Muscle of leg (tissue), 11 donors: ENCODE results near the gene ADAM33. TPM values are rescaled to one million over a fixed set of nuclear protein-coding genes. Genes with fewer than 3 reads are reported as not detected.

ENCODE experiments used
- DNase-seq: peaks from one replicate; pipeline ENCODE4 v3.0.0; 2013
- H3K27ac ChIP-seq: one replicate; pipeline ENCODE4 v1.5.1; 2013; ENCODE audit warnings: mild to moderate bottlenecking, low read length, control low read depth
- H3K27me3 ChIP-seq: one replicate; pipeline ENCODE4 v1.6.1; 2013; ENCODE audit warnings: low read length; ENCODE audit not compliant: control insufficient read depth, insufficient read depth
- H3K36me3 ChIP-seq: one replicate; pipeline ENCODE4 v1.6.1; 2013; ENCODE audit warnings: low read length; ENCODE audit not compliant: control insufficient read depth, insufficient read depth
- H3K4me1 ChIP-seq: one replicate; pipeline ENCODE4 v1.6.1; 2013; ENCODE audit warnings: low read length; ENCODE audit not compliant: control insufficient read depth, insufficient read depth
- H3K4me3 ChIP-seq: one replicate; pipeline ENCODE4 v1.5.1; 2013; ENCODE audit warnings: low read length, control low read depth
- H3K9me3 ChIP-seq: replicated peaks from 2 replicates; pipeline ENCODE4 v1.6.1; 2013; ENCODE audit warnings: low read depth, low read length; ENCODE audit not compliant: control insufficient read depth
- WGBS: methylation state at CpG from one replicate; pipeline ENCODE4 v1.1.5; 2013; ENCODE audit warnings: missing lambda C conversion rate; ENCODE audit not compliant: insufficient coverage; 5-methylcytosine and 5-hydroxymethylcytosine counted together
- polyA plus RNA-seq, 8 donors: library from polyadenylated mRNA; unstranded; fragments of 120-200 nt; gene quantifications; one replicate each; pipeline versions ENCODE4 v1.2.1 to v1.2.3, GENCODE V29; 2013; ENCODE audit warnings: inconsistent platforms in 1 of 8, low replicate concordance in 1 of 8; ENCODE audit not compliant: insufficient read length in 8 of 8, insufficient read depth in 1 of 8
- total RNA-seq: library from RNA; stranded (reverse); fragments of 120-200 nt; gene quantifications from one replicate; pipeline ENCODE4 v1.2.4, GENCODE V29; 2013

Gene ADAM33
- total and polyA plus RNA-seq, 9 donors = 26.1 to 78.3 (median 52.8) TPM

DNA sequence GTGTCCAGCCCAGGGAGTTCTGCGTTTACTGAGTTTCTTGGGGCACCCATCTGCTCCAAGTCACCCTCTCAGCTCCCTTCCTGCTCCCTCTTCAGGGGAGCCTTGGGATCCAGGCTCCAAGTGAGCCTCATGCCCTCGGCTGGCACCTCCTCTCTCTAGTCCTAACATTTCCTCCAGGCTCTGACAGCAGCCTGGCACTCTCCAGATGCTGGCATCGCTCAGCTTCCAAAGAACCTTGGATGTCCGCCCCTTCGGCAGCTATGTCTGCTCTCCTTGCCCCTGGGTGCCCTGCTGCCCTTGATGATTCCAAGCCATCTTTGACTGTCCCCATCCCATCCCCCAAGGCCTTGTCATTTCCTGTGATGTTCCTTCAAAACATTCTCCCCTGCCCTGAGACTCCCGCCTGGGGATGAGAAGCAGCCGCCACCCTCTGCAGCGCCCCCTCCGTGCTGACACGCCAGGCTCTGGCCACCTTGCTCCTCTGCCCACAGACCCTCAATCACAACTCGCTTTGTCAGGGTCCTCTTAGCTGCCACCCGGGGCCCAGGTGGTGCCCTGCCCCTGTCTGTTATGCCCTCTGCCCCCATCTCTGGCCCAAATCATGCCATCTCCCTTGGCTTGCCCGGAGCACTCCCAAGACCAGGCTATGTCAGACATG, 12.0 kb downstream of the ADAM33 start:
- peaks cover 26% of the 10 kb centered on the region for H3K36me3 ChIP-seq
- H3K9me3 ChIP-seq = no peaks in the 10 kb centered on the region
- H3K4me1 ChIP-seq = peaks cover 28% of the 10 kb centered on the region
- no peak for DNase-seq
- H3K27ac ChIP-seq = no peak overlapping the region
- no peak overlapping the region for H3K4me3 ChIP-seq
- H3K27me3 ChIP-seq = peaks cover 34% of the 10 kb centered on the region
- WGBS = 84% methylated on average over 13 of the region's 13 CpGs

DNA sequence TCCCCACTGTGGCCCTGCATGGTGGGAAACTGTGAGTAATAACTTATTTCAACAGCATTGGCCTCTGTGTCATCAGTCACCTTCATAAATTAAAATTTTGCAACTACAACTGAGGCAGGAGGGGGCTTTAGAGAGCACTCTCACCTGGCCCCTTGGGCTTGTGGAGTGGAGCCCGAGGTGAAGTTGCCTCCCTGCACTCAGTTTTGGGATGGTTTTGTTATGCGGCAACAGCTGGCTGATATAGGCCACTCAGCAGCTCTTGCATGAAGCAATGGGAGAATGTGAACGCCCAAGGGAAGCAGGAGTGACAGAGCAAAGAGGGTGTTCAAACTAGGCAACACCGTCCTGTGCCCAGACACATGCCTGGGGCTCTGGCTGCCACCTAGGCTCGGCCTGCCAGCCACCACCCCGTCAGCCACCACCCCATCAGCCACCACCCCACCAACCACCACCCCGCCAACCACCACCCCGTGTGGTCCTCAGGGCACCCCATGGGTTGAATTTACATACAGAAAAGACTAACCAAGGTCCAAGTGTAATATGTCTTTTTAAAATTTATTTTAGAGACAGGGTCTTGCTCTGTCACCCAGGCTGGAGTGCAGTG, 14.3 kb downstream of the ADAM33 start:
- no peak for DNase-seq
- H3K36me3 ChIP-seq = peaks cover 18% of the 10 kb centered on the region
- 100% methylated on average over 4 of the region's 8 CpGs for WGBS
- H3K4me3 ChIP-seq = no peak overlapping the region
- H3K27ac ChIP-seq = no peak overlapping the region
- no peaks in the 10 kb centered on the region for H3K9me3 ChIP-seq
- H3K4me1 ChIP-seq = peaks cover 24% of the 10 kb centered on the region
- peaks cover 23% of the 10 kb centered on the region for H3K27me3 ChIP-seq

DNA sequence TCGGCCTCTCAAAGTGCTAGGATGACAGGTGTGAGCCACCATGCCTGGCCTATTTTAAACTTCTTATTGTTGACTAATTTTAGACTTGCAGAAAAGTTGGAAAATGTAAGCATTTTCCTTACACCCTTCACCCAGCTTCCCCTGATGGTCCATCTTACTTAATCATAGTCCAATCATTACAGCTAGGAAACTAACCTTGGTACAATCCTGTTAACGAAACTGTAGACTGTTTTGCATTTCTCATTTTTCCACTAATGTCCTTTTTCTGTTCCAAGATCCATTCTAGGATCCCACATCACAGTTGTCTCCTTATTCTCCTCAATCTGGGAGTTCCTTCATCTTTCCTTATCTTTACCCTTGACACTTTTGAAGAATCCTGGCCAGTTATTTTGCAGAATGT, 18.0 kb downstream of the ADAM33 start:
- Histone ChIP-seq H3K27ac (no peak overlapping the region), H3K4me3 (no peak overlapping the region), H3K9me3 (no peaks in the 10 kb centered on the region), H3K4me1 (peaks cover 7% of the 10 kb centered on the region), H3K27me3 (peaks cover 44% of the 10 kb centered on the region), H3K36me3 (no peaks in the 10 kb centered on the region)
- WGBS = 75% methylated on average over 1 of the region's 2 CpGs
- no peak for DNase-seq

DNA sequence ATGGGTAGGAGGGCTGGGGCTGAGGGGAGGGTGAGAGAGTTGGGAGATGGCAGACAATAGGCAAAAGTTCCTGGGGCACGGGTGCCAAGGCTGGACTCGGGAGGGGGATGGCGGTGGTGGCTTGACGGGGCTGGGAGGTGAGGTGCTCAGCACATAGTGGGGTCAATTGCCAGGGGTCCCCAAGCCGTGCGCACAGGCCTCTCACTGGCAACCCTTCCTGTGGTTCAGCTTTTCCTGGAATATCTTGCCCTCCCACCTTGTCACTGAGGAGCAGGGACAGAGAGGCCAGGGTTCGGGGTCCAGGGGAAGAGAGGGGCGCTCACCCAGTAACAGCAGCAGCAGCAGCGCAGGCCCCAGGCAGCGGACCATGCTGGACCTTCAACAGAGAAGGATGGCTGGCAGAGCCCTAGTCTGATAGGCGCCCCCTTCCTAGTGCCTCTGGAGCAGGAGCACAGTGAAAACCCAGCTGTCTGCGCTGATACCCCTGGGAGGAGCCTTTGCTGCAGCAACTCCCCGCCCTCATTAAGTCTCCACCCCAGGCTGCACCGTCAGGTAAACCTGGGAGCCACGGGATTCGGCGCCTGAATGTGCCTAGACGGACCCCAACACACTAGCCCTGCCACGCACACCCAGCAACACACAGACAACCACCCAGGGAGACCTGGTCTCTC, 18.6 kb downstream of the ADAM33 start, which contains the start of gene GFRA4:
Gene GFRA4 (minus strand): TSS at position 369 of the 671 bp plus-strand sequence. CDS start 0 bp downstream, at position 369.
- Histone ChIP-seq H3K4me1 (peaks cover 11% of the 10 kb centered on the region), H3K27me3 (peaks cover 49% of the 10 kb centered on the region), H3K27ac (no peak within 1 kb of the TSS), H3K9me3 (no peaks in the 10 kb centered on the region), H3K36me3 (no peaks in the 10 kb centered on the region), H3K4me3 (no peak within 1 kb of the TSS)
- WGBS = 53% methylated on average over 17 of the region's 19 CpGs
- DNase-seq = no peak

DNA sequence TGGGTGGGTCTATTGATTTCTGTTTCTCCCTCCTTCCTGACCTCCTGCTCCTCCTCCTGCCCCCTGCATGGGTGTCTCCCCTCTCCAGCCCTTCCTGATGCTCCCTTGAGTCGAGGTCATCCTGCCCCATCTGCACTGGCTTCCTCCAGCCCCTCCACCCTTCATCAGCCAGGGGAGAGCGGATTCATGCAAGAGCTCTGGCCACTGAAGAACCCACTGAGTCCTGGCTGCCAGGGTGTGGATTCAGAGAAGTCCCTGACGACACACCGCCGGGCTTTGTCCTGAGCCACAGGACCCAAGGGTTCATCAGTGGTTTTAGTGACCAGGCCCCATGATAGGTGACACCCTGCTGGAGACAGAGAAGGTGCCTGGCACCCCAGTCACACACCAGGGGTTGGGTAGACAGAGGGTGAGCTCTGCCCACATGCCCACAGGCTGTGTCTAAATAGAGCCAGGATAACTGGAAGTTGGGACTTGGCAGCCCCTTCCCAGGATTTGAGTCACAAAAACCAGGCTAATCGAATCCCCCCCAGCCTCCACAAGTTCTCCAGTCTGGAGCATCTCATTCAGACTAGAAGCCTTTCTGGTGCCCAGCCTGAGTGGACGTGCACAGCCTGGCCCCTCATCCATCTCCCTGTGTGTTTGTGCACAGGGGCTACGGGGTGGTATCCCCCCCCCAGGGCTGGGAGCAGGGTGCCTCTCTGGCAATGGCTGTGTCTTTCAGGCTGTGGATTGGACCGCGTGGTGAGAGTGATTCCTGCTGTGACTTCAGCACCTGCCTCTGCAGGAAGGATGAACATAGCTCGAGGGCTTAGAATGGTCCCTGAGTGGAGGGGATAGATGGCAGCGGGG, 19.8 kb downstream of the ADAM33 start:
- Histone ChIP-seq H3K4me1 (peaks cover 11% of the 10 kb centered on the region), H3K27ac (no peak overlapping the region), H3K27me3 (peaks cover 52% of the 10 kb centered on the region), H3K36me3 (no peaks in the 10 kb centered on the region), H3K4me3 (no peak overlapping the region), H3K9me3 (no peaks in the 10 kb centered on the region)
- WGBS = 81% methylated on average over 7 of the region's 12 CpGs
- DNase-seq = no peak

- no peak for DNase-seq
- WGBS = 6% methylated on average over 48 of the region's 60 CpGs
- H3K27ac ChIP-seq = no peak overlapping the region
- H3K27me3 ChIP-seq = peaks cover 52% of the 10 kb centered on the region
- peaks cover 8% of the 10 kb centered on the region for H3K4me1 ChIP-seq
- no peaks in the 10 kb centered on the region for H3K9me3 ChIP-seq
- H3K36me3 ChIP-seq = no peaks in the 10 kb centered on the region
- H3K4me3 ChIP-seq = no peak overlapping the region
Observed at GRCh38 chr20:3661060-3661813, 20.6 kb downstream of the ADAM33 start.

- no peak for DNase-seq
- H3K36me3 ChIP-seq = no peaks in the 10 kb centered on the region
- 2% methylated on average over 70 of the region's 75 CpGs for WGBS
- peaks cover 5% of the 10 kb centered on the region for H3K4me1 ChIP-seq
- H3K27me3 ChIP-seq = peaks cover 52% of the 10 kb centered on the region
- no peak overlapping the region for H3K4me3 ChIP-seq
- H3K27ac ChIP-seq = no peak overlapping the region
- no peaks in the 10 kb centered on the region for H3K9me3 ChIP-seq
Observed at GRCh38 chr20:3660262-3661059, 21.3 kb downstream of the ADAM33 start.

DNA sequence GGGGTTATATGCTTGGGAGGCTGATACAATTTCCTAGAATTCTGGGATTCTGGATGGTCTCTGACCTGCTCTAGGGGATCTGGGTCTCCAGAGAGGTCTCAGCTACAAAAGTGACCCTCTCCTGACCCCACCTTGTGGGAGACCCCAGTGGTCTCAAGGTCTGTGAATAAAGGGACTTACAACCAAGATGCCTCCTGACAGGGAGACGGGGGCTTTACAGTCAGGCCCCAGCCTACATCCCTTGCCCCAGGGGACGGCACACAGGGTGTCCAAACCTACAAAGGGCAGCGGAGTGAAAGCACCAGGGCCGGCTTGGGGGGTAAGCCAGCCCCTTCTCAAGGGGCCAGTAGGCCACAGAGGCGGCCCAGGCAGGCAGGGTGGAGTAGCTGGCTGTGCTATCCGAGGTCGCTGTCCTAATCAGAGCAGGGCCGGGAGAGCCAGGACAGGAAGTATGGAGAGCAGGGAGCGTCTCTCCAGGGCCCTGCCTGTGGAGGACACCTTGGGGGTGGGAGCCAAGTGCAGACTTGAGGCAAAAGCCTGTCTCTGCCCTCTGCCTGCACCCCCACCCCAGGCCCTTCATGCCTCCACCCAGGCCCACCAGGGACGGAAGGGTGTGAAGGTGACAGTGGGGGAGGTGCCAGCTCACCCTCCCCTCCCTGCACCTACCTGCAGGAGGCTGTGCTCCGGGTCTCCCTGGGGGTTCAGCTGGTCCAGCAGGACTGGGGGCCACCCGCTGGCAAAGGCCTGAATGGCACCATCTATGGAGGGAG, 22.1 kb downstream of the ADAM33 start:
- WGBS = 70% methylated on average over 8 of the region's 12 CpGs
- DNase-seq = no peak
- H3K4me3 ChIP-seq = no peak overlapping the region
- no peak overlapping the region for H3K27ac ChIP-seq
- peaks cover 11% of the 10 kb centered on the region for H3K4me1 ChIP-seq
- no peaks in the 10 kb centered on the region for H3K36me3 ChIP-seq
- peaks cover 52% of the 10 kb centered on the region for H3K27me3 ChIP-seq
- no peaks in the 10 kb centered on the region for H3K9me3 ChIP-seq
